ENCODE data around the gene SHOX. TPM values are rescaled to one million over a fixed set of nuclear protein-coding genes. Genes with fewer than 3 reads are reported as not detected.

Gene SHOX
- 1 to 10 TPM in 3 of 4 donors, under 1 TPM in 1; 0.17 to 4.6 (median 2.3) TPM for total RNA-seq

DNA sequence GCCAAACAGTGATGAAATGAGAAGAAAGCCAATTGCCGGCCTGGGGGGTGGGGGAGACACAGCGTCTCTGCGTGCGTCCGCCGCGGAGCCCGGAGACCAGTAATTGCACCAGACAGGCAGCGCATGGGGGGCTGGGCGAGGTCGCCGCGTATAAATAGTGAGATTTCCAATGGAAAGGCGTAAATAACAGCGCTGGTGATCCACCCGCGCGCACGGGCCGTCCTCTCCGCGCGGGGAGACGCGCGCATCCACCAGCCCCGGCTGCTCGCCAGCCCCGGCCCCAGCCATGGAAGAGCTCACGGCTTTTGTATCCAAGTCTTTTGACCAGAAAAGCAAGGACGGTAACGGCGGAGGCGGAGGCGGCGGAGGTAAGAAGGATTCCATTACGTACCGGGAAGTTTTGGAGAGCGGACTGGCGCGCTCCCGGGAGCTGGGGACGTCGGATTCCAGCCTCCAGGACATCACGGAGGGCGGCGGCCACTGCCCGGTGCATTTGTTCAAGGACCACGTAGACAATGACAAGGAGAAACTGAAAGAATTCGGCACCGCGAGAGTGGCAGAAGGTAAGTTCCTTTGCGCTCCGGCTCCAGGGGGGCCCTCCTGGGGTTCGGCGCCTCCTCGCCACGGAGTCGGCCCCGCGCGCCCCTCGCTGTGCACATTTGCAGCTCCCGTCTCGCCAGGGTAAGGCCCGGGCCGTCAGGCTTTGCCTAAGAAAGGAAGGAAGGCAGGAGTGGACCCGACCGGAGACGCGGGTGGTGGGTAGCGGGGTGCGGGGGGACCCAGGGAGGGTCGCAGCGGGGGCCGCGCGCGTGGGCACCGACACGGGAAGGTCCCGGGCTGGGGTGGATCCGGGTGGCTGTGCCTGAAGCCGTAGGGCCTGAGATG, at the start of gene SHOX:
Gene SHOX, plus strand, starts transcription at position 180 of the 885 bp plus-strand sequence. Its CDS starts 107 bp downstream, at position 287.
- TF ChIP-seq, protein P1, sequence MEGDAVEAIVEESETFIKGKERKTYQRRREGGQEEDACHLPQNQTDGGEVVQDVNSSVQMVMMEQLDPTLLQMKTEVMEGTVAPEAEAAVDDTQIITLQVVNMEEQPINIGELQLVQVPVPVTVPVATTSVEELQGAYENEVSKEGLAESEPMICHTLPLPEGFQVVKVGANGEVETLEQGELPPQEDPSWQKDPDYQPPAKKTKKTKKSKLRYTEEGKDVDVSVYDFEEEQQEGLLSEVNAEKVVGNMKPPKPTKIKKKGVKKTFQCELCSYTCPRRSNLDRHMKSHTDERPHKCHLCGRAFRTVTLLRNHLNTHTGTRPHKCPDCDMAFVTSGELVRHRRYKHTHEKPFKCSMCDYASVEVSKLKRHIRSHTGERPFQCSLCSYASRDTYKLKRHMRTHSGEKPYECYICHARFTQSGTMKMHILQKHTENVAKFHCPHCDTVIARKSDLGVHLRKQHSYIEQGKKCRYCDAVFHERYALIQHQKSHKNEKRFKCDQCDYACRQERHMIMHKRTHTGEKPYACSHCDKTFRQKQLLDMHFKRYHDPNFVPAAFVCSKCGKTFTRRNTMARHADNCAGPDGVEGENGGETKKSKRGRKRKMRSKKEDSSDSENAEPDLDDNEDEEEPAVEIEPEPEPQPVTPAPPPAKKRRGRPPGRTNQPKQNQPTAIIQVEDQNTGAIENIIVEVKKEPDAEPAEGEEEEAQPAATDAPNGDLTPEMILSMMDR (IDR thresholded peaks at IDR 0.05; ENCODE audit: low read depth) = no peak

DNA sequence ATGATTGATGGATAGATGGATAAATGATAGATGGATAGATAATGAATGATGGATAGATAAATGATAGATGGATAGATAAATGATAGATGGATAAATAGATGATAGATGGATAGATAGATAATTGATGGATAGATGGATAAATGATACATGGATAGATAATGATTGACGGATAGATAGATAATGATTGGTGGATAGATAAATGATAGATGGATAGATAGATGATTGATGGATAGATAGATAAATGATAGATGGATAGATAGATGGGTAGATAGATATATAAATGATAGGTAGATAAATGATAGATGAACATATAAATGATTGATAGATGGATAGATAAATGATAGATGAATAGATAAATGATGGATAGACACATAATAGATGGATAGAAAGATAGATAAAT, 49.5 kb upstream of the SHOX start:
- TF ChIP-seq, protein P1 (IDR thresholded peaks at IDR 0.05; ENCODE audit: low read depth) = no peak

DNA sequence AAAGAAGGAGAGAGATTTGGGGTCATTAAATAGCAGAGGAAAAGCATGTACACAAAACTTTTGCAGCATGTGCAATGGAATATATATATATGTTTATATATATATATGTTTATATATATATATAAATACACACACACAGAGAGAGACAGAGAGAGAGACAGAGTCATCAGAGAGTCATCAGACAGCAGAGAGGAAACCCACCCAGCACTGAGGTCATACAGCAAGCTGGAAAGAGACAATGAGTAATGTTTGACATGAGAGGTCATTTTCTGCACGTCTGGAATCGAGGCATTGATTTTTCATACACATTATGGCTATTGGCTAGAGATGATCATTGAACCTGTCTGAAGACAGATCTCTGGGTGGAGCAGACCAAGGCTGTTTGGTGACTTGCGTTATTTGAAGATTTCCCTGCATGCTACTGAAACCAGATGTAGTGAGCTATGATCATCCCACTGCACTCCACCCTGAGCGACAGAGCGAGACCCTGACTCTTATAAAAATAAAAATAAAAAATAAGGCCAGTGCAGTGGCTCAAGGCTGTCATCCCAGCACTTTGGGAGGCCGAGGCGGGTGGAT, 48.8 kb upstream of the SHOX start:
- TF ChIP-seq, protein P1 (IDR thresholded peaks at IDR 0.05; ENCODE audit: low read depth) = no peak

DNA sequence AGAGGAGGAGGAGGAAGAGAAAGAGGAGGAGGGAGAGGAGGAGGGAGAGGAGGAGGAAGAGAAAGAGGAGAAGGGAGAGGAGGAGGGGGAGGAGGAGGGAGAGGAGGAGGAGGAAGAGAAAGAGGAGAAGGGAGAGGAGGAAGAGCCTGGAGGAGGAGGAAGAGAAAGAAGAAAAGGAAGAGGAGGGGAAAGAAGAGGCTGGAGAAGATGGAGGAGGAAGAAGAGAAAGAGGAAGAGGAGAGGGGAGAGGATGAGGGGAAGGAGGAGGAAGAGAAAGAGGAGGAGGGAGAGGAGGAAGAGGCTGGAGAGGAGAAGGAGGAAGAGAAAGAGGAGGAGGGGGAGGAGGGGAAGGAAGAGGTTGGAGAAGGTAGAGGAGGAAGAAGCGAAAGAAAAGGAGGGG, 46.0 kb upstream of the SHOX start:
- TF ChIP-seq, protein P1 (IDR thresholded peaks at IDR 0.05; ENCODE audit: low read depth) = no peak

DNA sequence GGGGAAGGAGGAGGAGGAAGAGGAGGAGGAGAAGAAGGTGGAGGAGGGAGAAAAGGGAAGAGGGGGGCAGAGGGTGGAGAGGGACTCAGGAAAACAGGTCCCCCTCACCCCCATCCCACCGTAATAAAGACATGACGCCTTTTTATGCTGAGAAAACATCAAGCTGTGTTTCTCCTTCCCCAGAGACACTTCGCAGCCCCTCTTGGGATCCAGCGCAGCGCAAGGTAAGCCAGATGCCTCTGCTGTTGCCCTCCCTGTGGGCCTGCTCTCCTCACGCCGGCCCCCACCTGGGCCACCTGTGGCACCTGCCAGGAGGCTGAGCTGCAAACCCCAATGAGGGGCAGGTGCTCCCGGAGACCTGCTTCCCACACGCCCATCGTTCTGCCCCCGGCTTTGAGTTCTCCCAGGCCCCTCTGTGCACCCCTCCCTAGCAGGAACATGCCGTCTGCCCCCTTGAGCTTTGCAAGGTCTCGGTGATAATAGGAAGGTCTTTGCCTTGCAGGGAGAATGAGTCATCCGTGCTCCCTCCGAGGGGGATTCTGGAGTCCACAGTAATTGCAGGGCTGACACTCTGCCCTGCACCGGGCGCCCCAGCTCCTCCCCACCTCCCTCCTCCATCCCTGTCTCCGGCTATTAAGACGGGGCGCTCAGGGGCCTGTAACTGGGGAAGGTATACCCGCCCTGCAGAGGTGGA, 45.3 kb upstream of the SHOX start:
- TF ChIP-seq, protein P1 (IDR thresholded peaks at IDR 0.05; ENCODE audit: low read depth) = no peak

DNA sequence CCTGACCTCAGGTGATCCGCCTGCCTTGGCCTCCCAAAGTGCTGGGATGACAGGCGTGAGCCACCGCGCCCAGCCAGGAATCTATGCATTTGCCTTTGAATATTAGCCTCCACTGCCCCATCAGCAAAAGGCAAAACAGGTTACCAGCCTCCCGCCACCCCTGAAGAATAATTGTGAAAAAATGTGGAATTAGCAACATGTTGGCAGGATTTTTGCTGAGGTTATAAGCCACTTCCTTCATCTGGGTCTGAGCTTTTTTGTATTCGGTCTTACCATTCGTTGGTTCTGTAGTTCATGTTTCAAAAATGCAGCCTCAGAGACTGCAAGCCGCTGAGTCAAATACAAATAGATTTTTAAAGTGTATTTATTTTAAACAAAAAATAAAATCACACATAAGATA, 44.2 kb upstream of the SHOX start:
- TF ChIP-seq, protein P1 (IDR thresholded peaks at IDR 0.05; ENCODE audit: low read depth) = no peak

Data from subcutaneous adipose tissue (tissue), 4 donors.